Neural progenitor cell (in vitro differentiated cells): Measurements from ENCODE around the gene MOB2. TPM values are rescaled to one million over a fixed set of nuclear protein-coding genes. Genes with fewer than 3 reads are reported as not detected.

Experiments
- DNase-seq: peaks from one replicate; pipeline ENCODE4 v3.0.0-alpha.2; 2016; ENCODE audit warnings: low spot score
- H2AFZ ChIP-seq: fragments of 200-600 bp; sonication (generic); replicated peaks from 2 replicates; pipeline ENCODE4 v1.6.1; 2016; ENCODE audit warnings: antibody characterized with exemption
- H3F3A ChIP-seq: fragments of 200-600 bp; sonication (generic); 2 replicates; pipeline ENCODE4 v1.6.1; 2016; ENCODE audit warnings: antibody characterized with exemption, low read depth
- H3K27ac ChIP-seq: fragments of 200-600 bp; sonication (generic); 2 replicates; pipeline ENCODE4 v1.5.1; 2016; ENCODE audit warnings: mild to moderate bottlenecking
- H3K27me3 ChIP-seq: fragments of 200-600 bp; sonication (generic); 2 replicates; pipeline ENCODE4 v1.6.1; 2016; ENCODE audit warnings: mild to moderate bottlenecking, moderate library complexity
- H3K36me3 ChIP-seq: fragments of 200-600 bp; sonication (generic); 2 replicates; pipeline ENCODE4 v1.5.1; 2016
- H3K4me1 ChIP-seq: fragments of 200-600 bp; sonication (generic); 2 replicates; pipeline ENCODE4 v1.6.1; 2016; ENCODE audit warnings: mixed run types
- H3K4me2 ChIP-seq: fragments of 200-600 bp; sonication (generic); 2 replicates; pipeline ENCODE4 v1.6.1; 2016
- H3K4me3 ChIP-seq: fragments of 200-600 bp; sonication (generic); 2 replicates; pipeline ENCODE4 v1.5.1; 2016
- H3K79me2 ChIP-seq: fragments of 200-600 bp; sonication (generic); 2 replicates; pipeline ENCODE4 v1.6.1; 2016; ENCODE audit warnings: low read depth
- H3K9ac ChIP-seq: fragments of 200-600 bp; sonication (generic); 2 replicates; pipeline ENCODE4 v1.6.1; 2016
- H3K9me3 ChIP-seq: fragments of 200-600 bp; sonication (generic); 2 replicates; pipeline ENCODE4 v1.5.1; 2016; ENCODE audit warnings: low read depth
- H4K20me1 ChIP-seq: fragments of 200-600 bp; sonication (generic); 2 replicates; pipeline ENCODE4 v1.6.1; 2016; ENCODE audit warnings: low read depth
- H3K27ac Mint-ChIP-seq: 3 replicates; pipeline ENCODE4 v1.8.0; 2021; ENCODE audit warnings: mixed read lengths
- H3K27me3 Mint-ChIP-seq: 2 replicates; pipeline ENCODE4 v1.8.0; 2022; ENCODE audit warnings: low read depth, mild to moderate bottlenecking, inconsistent platforms, moderate library complexity, mixed read lengths; ENCODE audit not compliant: insufficient read depth
- H3K36me3 Mint-ChIP-seq: 3 replicates; pipeline ENCODE4 v1.8.0; 2021; ENCODE audit warnings: mixed read lengths
- H3K4me1 Mint-ChIP-seq: 3 replicates; pipeline ENCODE4 v1.8.0; 2021; ENCODE audit warnings: mixed read lengths
- H3K4me3 Mint-ChIP-seq: 3 replicates; pipeline ENCODE4 v1.8.0; 2021; ENCODE audit warnings: mild to moderate bottlenecking, moderate library complexity, mixed read lengths
- H3K9me3 Mint-ChIP-seq: 3 replicates; pipeline ENCODE4 v1.8.0; 2020; ENCODE audit warnings: mixed read lengths
- CTCF ChIP-seq: fragments of 200-600 bp; sonication (generic); IDR thresholded peaks from 2 replicates; pipeline ENCODE4 v1.5.1; 2017; ENCODE audit warnings: antibody characterized with exemption, mild to moderate bottlenecking
- EZH2 ChIP-seq: fragments of 200-600 bp; sonication (generic); IDR thresholded peaks from 2 replicates; pipeline ENCODE4 v1.6.1; 2017; ENCODE audit warnings: antibody characterized with exemption, mild to moderate bottlenecking, moderate library complexity
- EZH2phosphoT487 ChIP-seq: fragments of 200-600 bp; sonication (generic); IDR thresholded peaks from 2 replicates; pipeline ENCODE4 v1.6.1; 2017; ENCODE audit warnings: antibody characterized with exemption
- total RNA-seq: library from RNA; depleted of rRNA; stranded (reverse); fragments of >200 nt; gene quantifications from 2 replicates; pipeline ENCODE4 v1.2.3, GENCODE V29; 2015; ENCODE audit warnings: low replicate concordance

MOB2 gene
- total RNA-seq, 1 donor from 2014 or later = 8.0 TPM

- Histone ChIP-seq H3K9ac (no peak overlapping the region), H3K4me3 (no peak overlapping the region), H3K79me2 (peaks cover 8% of the 10 kb centered on the region), H3K9me3 (no peaks in the 10 kb centered on the region), H3K4me2 (no peak overlapping the region), H4K20me1 (peaks cover 52% of the 10 kb centered on the region), H2AFZ (no peak overlapping the region), H3K27me3 (no peaks in the 10 kb centered on the region), H3K36me3 (no peaks in the 10 kb centered on the region), H3K4me1 (peaks cover 16% of the 10 kb centered on the region), H3K27ac (no peak overlapping the region), H3F3A (peaks cover 9% of the 10 kb centered on the region)
- no peaks in the 10 kb centered on the region for H3K36me3 Mint-ChIP-seq
- H3K9me3 Mint-ChIP-seq = no peaks in the 10 kb centered on the region
- no peak overlapping the region for H3K27ac Mint-ChIP-seq
- H3K4me3 Mint-ChIP-seq = no peak overlapping the region
- H3K4me1 Mint-ChIP-seq = peaks cover 33% of the 10 kb centered on the region
- TF ChIP-seq EZH2phosphoT487 (no peak), EZH2 (no peak), CTCF (peak; percentile 92)
- peaks cover 2% of the 10 kb centered on the region for H3K27me3 Mint-ChIP-seq
- DNase-seq = peak; percentile 87
These were observed 28.8 kb upstream of the MOB2 start for GRCh38 chr11:1515082-1516060.

- no peak overlapping the region for H3K4me2 ChIP-seq
- H3K9me3 Mint-ChIP-seq = no peaks in the 10 kb centered on the region
- no peak overlapping the region for H3K9ac ChIP-seq
- no peaks in the 10 kb centered on the region for H3K36me3 Mint-ChIP-seq
- TF ChIP-seq EZH2 (no peak), EZH2phosphoT487 (no peak), CTCF (no peak)
- no peaks in the 10 kb centered on the region for H3K9me3 ChIP-seq
- H3K36me3 ChIP-seq = no peaks in the 10 kb centered on the region
- H4K20me1 ChIP-seq = peaks cover 47% of the 10 kb centered on the region
- H3K4me1 Mint-ChIP-seq = peaks cover 31% of the 10 kb centered on the region
- peaks cover 10% of the 10 kb centered on the region for H3K79me2 ChIP-seq
- no peak overlapping the region for H3K27ac ChIP-seq
- no peak for DNase-seq
- H2AFZ ChIP-seq = no peak overlapping the region
- H3F3A ChIP-seq = peaks cover 9% of the 10 kb centered on the region
- H3K27me3 Mint-ChIP-seq = peaks cover 2% of the 10 kb centered on the region
- H3K27ac Mint-ChIP-seq = peak overlapping the region; percentile 21
- no peaks in the 10 kb centered on the region for H3K27me3 ChIP-seq
- H3K4me3 ChIP-seq = no peak overlapping the region
- H3K4me1 ChIP-seq = peaks cover 16% of the 10 kb centered on the region
- no peak overlapping the region for H3K4me3 Mint-ChIP-seq
These were observed 27.9 kb upstream of the MOB2 start for GRCh38 chr11:1514336-1515061.

GRCh38 chr11:1513326-1514296 is 27.0 kb upstream of the MOB2 start:
- H3K4me2 ChIP-seq = no peak overlapping the region
- no peak overlapping the region for H3K27ac ChIP-seq
- H3K79me2 ChIP-seq = peaks cover 14% of the 10 kb centered on the region
- no peaks in the 10 kb centered on the region for H3K9me3 ChIP-seq
- H3K27me3 ChIP-seq = no peaks in the 10 kb centered on the region
- Mint-ChIP-seq H3K4me3 (no peak overlapping the region), H3K36me3 (no peaks in the 10 kb centered on the region), H3K4me1 (peaks cover 35% of the 10 kb centered on the region), H3K9me3 (no peaks in the 10 kb centered on the region), H3K27ac (peak overlapping the region; percentile 21), H3K27me3 (peaks cover 2% of the 10 kb centered on the region)
- no peaks in the 10 kb centered on the region for H3K36me3 ChIP-seq
- DNase-seq = no peak
- peaks cover 50% of the 10 kb centered on the region for H4K20me1 ChIP-seq
- peaks cover 9% of the 10 kb centered on the region for H3F3A ChIP-seq
- H3K4me3 ChIP-seq = no peak overlapping the region
- no peak overlapping the region for H3K9ac ChIP-seq
- TF ChIP-seq CTCF = no peak
- peaks cover 16% of the 10 kb centered on the region for H3K4me1 ChIP-seq
- H2AFZ ChIP-seq = no peak overlapping the region
